SU-DHL-6 (cell line): ENCODE results near the gene ACADS.

Experiments
- CTCF ChIP-seq: fragments of 200-600 bp; sonication (generic); IDR thresholded peaks from one replicate; pipeline ENCODE4 v1.5.1; 2017; ENCODE audit warnings: antibody characterized with exemption, mild to moderate bottlenecking, low read length, moderate library complexity; ENCODE audit not compliant: insufficient read depth, poor library complexity, severe bottlenecking
- EZH2phosphoT487 ChIP-seq: fragments of 200-600 bp; sonication (generic), shearing (Covaris generic); conservative IDR thresholded peaks from 2 replicates; pipeline ENCODE4 v1.6.1; 2018; ENCODE audit warnings: mild to moderate bottlenecking, antibody characterized with exemption, low read length, moderate library complexity, mixed read lengths

- TF ChIP-seq CTCF: no peak
- TF ChIP-seq EZH2phosphoT487: no peak
These were observed 35.6 kb upstream of the ACADS start for GRCh38 chr12:120690083-120690450.
